Suprapubic skin (tissue), 3 donors: Measurements from ENCODE around the gene CRYBA1.

Experiments used
- CTCF ChIP-seq, 2 donors: fragments of 200-600 bp in 1 of 2; fragments of 450-650 bp in 1 of 2; sonication (generic) in 1 of 2; IDR thresholded peaks; one replicate each; pipeline ENCODE4 v1.5.1; 2016 to 2019; ENCODE audit warnings: antibody characterized with exemption in 2 of 2, mild to moderate bottlenecking in 1 of 2, moderate library complexity in 1 of 2
- EP300 ChIP-seq: sonication (generic); formaldehyde crosslinking; IDR thresholded peaks from one replicate; pipeline ENCODE4 v1.6.1; 2017; ENCODE audit warnings: antibody characterized with exemption
- POLR2A ChIP-seq, 2 donors: fragments of 450-650 bp; IDR thresholded peaks; one replicate each; pipeline ENCODE4 v1.6.1; 2017; ENCODE audit warnings: antibody characterized with exemption in 2 of 2, mild to moderate bottlenecking in 2 of 2, moderate library complexity in 2 of 2

GRCh38 chr17:29251184-29251583 lies 4.5 kb downstream of the CRYBA1 start:
- TF ChIP-seq CTCF (IDR thresholded peaks at IDR 0.05), result no peak
- no peak for TF ChIP-seq POLR2A (IDR thresholded peaks at IDR 0.05)
- TF ChIP-seq EP300, result no peak
